Measurements from ENCODE around the gene ZNF300. TPM values are rescaled to one million over a fixed set of nuclear protein-coding genes. Genes with fewer than 3 reads are reported as not detected.
"Not testable (repeated sequence)": the region's sequence is repeated elsewhere in the genome, so short reads cannot be mapped to it uniquely, and the experiment has no call there.

Gene ZNF300
- total RNA-seq, 1 donor from 2014 or later: 11.7 TPM

DNA sequence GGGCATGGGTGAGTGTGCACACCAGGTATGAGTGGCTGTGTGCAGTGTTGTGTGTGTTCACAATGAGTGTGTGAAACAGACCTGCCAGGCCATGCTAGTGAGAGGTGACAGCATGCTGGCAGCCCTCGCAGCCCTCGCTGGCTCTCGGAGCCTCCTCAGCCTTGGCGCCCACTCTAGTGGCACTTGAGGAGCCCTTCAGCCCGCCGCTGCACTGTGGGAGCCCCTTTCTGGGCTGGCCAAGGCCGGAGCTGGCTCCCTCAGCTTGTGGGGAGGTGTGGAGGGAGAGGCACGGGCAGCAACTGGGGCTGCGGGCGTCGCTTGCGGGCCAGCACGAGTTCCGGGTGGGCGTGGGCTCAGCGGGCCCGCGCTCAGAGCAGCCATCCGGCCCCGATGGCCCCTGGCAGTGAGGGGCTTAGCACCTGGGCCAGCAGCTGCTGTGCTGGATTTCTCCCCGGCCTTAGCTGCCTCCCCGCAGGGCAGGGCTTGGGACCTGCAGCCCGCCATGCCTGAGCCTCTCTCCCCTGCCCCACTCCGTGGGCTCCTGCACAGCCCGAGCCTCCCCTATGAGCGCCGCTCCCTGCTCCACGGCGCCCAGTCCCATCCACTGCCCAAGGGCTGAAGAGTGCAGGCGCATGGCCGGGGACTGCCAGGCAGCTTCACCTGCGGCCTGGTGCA is 59.5 kb downstream of the ZNF300 start:
- not testable (repeated sequence) for DNase-seq (ENCODE audit: low read depth)

Other genes with a start within 250 kb of the ZNF300 start
- gene MYOZ3, start 243.7 kb downstream of the ZNF300 start, total RNA-seq: 0.45 and 0.87 TPM in 2 replicates
- gene RBM22, start 203.9 kb downstream of the ZNF300 start, total RNA-seq: 17.9 and 39.1 TPM in 2 replicates
- gene DCTN4, start 146.0 kb downstream of the ZNF300 start, total RNA-seq: 35.6 and 61.8 TPM in 2 replicates
- gene SMIM3, start 126.2 kb downstream of the ZNF300 start, total RNA-seq: 32.4 and 39.4 TPM in 2 replicates
- not detected in 2 replicates for gene IRGM, start 58.5 kb downstream of the ZNF300 start, total RNA-seq
- 5.2 and 102 TPM in 2 replicates for gene GPX3, start 115.6 kb upstream of the ZNF300 start, total RNA-seq
- gene TNIP1, start 176.1 kb upstream of the ZNF300 start, total RNA-seq: 402 and 506 TPM in 2 replicates

All from renal cortical epithelial cell (primary cell).